Adrenal gland (tissue), 5 donors: ENCODE data around the gene TEF.

Experiments used
- POLR2A ChIP-seq, 2 donors: fragments of 450-650 bp; IDR thresholded peaks; one replicate each; pipeline ENCODE4 v1.6.1; 2017; ENCODE audit warnings: antibody characterized with exemption in 2 of 2, mild to moderate bottlenecking in 2 of 2, moderate library complexity in 1 of 2
- TF ChIP-seq, protein P1 (sequence below), 6 experiments: fragments of 450-650 bp in 4 of 6; fragments of 200-600 bp in 2 of 6; sonication (generic) in 1 of 6; IDR thresholded peaks; 1 replicate in 5 of 6; 2 replicates in 1 of 6; pipeline versions ENCODE4 v1.5.1 to v1.8.0; 2016 to 2021; ENCODE audit warnings: antibody characterized with exemption in 6 of 6, mild to moderate bottlenecking in 2 of 6, moderate library complexity in 1 of 6
- donor health status: DM: no; HTN: no; CAD: no.

DNA sequence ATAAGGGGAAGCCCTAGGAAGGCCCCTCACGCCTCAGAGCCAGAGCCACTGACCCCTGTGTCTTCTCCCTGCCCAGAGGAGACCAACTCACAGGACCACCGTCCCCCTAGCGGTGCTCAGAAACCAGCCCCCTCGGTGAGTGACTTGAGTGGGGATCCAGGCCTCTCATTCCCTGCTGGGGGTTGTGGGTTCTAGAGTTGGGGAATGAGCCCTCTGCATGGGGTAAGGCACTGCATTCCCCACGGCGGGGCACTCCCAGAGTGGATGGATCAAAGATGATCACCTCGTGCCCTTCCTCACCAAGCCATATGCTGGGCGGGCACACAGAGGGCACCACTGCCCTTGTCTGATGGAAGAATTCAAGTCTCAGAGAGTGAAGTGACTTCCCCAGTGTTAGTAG is 40.7 kb upstream of the TEF start:
- no peak for TF ChIP-seq POLR2A (IDR thresholded peaks at IDR 0.05)
- TF ChIP-seq, protein P1, sequence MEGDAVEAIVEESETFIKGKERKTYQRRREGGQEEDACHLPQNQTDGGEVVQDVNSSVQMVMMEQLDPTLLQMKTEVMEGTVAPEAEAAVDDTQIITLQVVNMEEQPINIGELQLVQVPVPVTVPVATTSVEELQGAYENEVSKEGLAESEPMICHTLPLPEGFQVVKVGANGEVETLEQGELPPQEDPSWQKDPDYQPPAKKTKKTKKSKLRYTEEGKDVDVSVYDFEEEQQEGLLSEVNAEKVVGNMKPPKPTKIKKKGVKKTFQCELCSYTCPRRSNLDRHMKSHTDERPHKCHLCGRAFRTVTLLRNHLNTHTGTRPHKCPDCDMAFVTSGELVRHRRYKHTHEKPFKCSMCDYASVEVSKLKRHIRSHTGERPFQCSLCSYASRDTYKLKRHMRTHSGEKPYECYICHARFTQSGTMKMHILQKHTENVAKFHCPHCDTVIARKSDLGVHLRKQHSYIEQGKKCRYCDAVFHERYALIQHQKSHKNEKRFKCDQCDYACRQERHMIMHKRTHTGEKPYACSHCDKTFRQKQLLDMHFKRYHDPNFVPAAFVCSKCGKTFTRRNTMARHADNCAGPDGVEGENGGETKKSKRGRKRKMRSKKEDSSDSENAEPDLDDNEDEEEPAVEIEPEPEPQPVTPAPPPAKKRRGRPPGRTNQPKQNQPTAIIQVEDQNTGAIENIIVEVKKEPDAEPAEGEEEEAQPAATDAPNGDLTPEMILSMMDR (IDR thresholded peaks at IDR 0.05) = no peak
